Measurements from ENCODE around the gene NTM.

The NTM gene

GRCh38 chr11:131802440-131803115 is 432.2 kb downstream of the NTM start:
- DNase-seq, result no peak

- no peak for DNase-seq
These were observed 437.5 kb downstream of the NTM start for GRCh38 chr11:131807876-131808275.

- no peak for DNase-seq
These were observed 438.1 kb downstream of the NTM start for GRCh38 chr11:131808470-131808869.

- DNase-seq, result no peak
These were observed 438.9 kb downstream of the NTM start for GRCh38 chr11:131809203-131809918.

- DNase-seq, result no peak
These were observed 440.1 kb downstream of the NTM start for GRCh38 chr11:131810541-131810940.

GRCh38 chr11:131811383-131811782 is 441.0 kb downstream of the NTM start:
- DNase-seq, result no peak

GRCh38 chr11:131814108-131814507 is 443.7 kb downstream of the NTM start:
- no peak for DNase-seq

- no peak for DNase-seq
These were observed 445.2 kb downstream of the NTM start for GRCh38 chr11:131815590-131815989.

- DNase-seq, result no peak
These were observed 445.6 kb downstream of the NTM start for GRCh38 chr11:131816051-131816450.

- DNase-seq, result no peak
These were observed 447.3 kb downstream of the NTM start for GRCh38 chr11:131817687-131818188.

GRCh38 chr11:131819865-131820264 is 449.4 kb downstream of the NTM start:
- no peak for DNase-seq

- peak; percentile 26 for DNase-seq
These were observed 452.1 kb downstream of the NTM start for GRCh38 chr11:131822506-131822905.

- peak; percentile 5 for DNase-seq
These were observed 453.4 kb downstream of the NTM start for GRCh38 chr11:131823772-131824171.

GRCh38 chr11:131824771-131825170 is 454.4 kb downstream of the NTM start:
- peak; percentile 77 for DNase-seq

- DNase-seq, result peak; percentile 38
These were observed 457.0 kb downstream of the NTM start for GRCh38 chr11:131827430-131827829.

GRCh38 chr11:131829725-131830124 is 459.3 kb downstream of the NTM start:
- DNase-seq, result no peak

GRCh38 chr11:131832079-131832478 is 461.7 kb downstream of the NTM start:
- no peak for DNase-seq

- DNase-seq, result peak; percentile 21
These were observed 463.0 kb downstream of the NTM start for GRCh38 chr11:131833366-131833765.

- DNase-seq, result no peak
These were observed 467.1 kb downstream of the NTM start for GRCh38 chr11:131837562-131837961.

GRCh38 chr11:131838016-131838415 is 467.6 kb downstream of the NTM start:
- no peak for DNase-seq

- no peak for DNase-seq
These were observed 468.9 kb downstream of the NTM start for GRCh38 chr11:131839326-131839725.

- DNase-seq, result peak; percentile 33
These were observed 470.1 kb downstream of the NTM start for GRCh38 chr11:131840545-131840944.

- DNase-seq, result peak; percentile 64
These were observed 470.6 kb downstream of the NTM start for GRCh38 chr11:131841028-131841427.

GRCh38 chr11:131841925-131842635 is 471.7 kb downstream of the NTM start:
- DNase-seq, result peak; percentile 13
